ENCODE data around the gene DNALI1.

The DNALI1 gene

GRCh38 chr1:37602750-37603694 lies 46.3 kb downstream of the DNALI1 start:
- DNase-seq (ENCODE audit: low read depth) = peak; percentile 43

GRCh38 chr1:37605061-37605650 lies 48.4 kb downstream of the DNALI1 start:
- no peak for DNase-seq (ENCODE audit: low read depth)

- peak; percentile 50 for DNase-seq (ENCODE audit: low read depth)
Observed at GRCh38 chr1:37605806-37606474, 49.2 kb downstream of the DNALI1 start.

GRCh38 chr1:37606481-37607263 lies 49.9 kb downstream of the DNALI1 start:
- DNase-seq (ENCODE audit: low read depth) = peak; percentile 53

GRCh38 chr1:37609002-37609401 lies 52.3 kb downstream of the DNALI1 start:
- DNase-seq (ENCODE audit: low read depth) = no peak

- no peak for DNase-seq (ENCODE audit: low read depth)
Observed at GRCh38 chr1:37609994-37610393, 53.3 kb downstream of the DNALI1 start.

GRCh38 chr1:37612186-37612585 lies 55.4 kb downstream of the DNALI1 start:
- no peak for DNase-seq (ENCODE audit: low read depth)

GRCh38 chr1:37614105-37614504 lies 57.4 kb downstream of the DNALI1 start:
- DNase-seq (ENCODE audit: low read depth) = no peak

GRCh38 chr1:37616330-37616729 lies 59.6 kb downstream of the DNALI1 start:
- no peak for DNase-seq (ENCODE audit: low read depth)
